ENCODE results near the gene SLC13A3.

DNA sequence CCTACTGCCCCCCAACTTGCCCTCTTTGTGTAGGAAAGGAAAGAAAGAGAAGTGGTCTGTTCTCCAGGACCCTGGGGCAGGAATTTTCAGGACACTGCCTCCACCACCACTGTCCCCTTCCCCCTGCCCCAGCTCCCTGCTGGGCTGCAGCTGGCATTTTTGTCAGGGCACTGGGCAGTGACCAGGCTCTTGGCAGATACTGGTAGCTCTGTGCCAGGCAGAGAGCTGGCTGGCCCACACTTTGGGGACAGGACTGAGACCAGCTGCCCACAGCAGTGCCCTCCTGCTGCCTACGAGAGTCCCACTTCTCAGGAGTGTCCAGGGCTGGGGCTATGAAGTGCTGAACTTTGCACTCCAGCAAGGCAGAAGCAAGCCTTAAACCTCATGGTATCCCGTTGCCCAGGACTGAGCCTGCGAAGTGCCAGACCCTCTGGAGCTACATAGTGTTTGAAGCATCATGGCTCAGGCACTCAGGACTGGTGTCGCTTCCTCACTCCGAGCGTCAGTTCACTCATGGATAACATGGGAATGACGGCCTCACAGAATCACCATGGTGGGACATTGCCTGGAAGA lies 19.3 kb downstream of the SLC13A3 start:
- TF ChIP-seq, protein P1, sequence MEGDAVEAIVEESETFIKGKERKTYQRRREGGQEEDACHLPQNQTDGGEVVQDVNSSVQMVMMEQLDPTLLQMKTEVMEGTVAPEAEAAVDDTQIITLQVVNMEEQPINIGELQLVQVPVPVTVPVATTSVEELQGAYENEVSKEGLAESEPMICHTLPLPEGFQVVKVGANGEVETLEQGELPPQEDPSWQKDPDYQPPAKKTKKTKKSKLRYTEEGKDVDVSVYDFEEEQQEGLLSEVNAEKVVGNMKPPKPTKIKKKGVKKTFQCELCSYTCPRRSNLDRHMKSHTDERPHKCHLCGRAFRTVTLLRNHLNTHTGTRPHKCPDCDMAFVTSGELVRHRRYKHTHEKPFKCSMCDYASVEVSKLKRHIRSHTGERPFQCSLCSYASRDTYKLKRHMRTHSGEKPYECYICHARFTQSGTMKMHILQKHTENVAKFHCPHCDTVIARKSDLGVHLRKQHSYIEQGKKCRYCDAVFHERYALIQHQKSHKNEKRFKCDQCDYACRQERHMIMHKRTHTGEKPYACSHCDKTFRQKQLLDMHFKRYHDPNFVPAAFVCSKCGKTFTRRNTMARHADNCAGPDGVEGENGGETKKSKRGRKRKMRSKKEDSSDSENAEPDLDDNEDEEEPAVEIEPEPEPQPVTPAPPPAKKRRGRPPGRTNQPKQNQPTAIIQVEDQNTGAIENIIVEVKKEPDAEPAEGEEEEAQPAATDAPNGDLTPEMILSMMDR (IDR thresholded peaks at IDR 0.05; ENCODE audit: low read depth, low read length, missing input control), result no peak
- TF ChIP-seq FOXA1 (IDR thresholded peaks at IDR 0.05) (no peak), NR2F2 (IDR thresholded peaks at IDR 0.05) (no peak), RXRA (IDR thresholded peaks at IDR 0.05) (no peak), JUND (IDR thresholded peaks at IDR 0.05) (no peak), GABPA (IDR thresholded peaks at IDR 0.05 in 1 of 2, conservative IDR thresholded peaks at IDR 0.05 in 1 of 2) (no peak), TAF1 (conservative IDR thresholded peaks at IDR 0.05) (no peak)
- TF ChIP-seq, protein P2, sequence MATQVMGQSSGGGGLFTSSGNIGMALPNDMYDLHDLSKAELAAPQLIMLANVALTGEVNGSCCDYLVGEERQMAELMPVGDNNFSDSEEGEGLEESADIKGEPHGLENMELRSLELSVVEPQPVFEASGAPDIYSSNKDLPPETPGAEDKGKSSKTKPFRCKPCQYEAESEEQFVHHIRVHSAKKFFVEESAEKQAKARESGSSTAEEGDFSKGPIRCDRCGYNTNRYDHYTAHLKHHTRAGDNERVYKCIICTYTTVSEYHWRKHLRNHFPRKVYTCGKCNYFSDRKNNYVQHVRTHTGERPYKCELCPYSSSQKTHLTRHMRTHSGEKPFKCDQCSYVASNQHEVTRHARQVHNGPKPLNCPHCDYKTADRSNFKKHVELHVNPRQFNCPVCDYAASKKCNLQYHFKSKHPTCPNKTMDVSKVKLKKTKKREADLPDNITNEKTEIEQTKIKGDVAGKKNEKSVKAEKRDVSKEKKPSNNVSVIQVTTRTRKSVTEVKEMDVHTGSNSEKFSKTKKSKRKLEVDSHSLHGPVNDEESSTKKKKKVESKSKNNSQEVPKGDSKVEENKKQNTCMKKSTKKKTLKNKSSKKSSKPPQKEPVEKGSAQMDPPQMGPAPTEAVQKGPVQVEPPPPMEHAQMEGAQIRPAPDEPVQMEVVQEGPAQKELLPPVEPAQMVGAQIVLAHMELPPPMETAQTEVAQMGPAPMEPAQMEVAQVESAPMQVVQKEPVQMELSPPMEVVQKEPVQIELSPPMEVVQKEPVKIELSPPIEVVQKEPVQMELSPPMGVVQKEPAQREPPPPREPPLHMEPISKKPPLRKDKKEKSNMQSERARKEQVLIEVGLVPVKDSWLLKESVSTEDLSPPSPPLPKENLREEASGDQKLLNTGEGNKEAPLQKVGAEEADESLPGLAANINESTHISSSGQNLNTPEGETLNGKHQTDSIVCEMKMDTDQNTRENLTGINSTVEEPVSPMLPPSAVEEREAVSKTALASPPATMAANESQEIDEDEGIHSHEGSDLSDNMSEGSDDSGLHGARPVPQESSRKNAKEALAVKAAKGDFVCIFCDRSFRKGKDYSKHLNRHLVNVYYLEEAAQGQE (IDR thresholded peaks at IDR 0.05), result no peak
- TF ChIP-seq, protein P3, sequence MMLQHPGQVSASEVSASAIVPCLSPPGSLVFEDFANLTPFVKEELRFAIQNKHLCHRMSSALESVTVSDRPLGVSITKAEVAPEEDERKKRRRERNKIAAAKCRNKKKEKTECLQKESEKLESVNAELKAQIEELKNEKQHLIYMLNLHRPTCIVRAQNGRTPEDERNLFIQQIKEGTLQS (IDR thresholded peaks at IDR 0.05), result no peak

All from liver (tissue), 3 donors.